OCI-LY3 (cell line): ENCODE results near the gene MAP4K5.

Source experiments
- CTCF ChIP-seq: fragments of 200-600, 300-600 bp; sonication (generic); IDR thresholded peaks from 2 replicates; pipeline ENCODE4 v1.5.1; 2014; ENCODE audit warnings: antibody characterized with exemption, low read length, low read depth
- EZH2phosphoT487 ChIP-seq: fragments of 200-600 bp; shearing (Covaris generic); IDR thresholded peaks from 2 replicates; pipeline ENCODE4 v1.6.1; 2018; ENCODE audit warnings: antibody characterized with exemption, mixed run types, low read depth

GRCh38 chr14:50551877-50552276 is 19.5 kb upstream of the MAP4K5 start:
- TF ChIP-seq CTCF (no peak), EZH2phosphoT487 (no peak)
